ENCODE measurements around the gene MED27.

GRCh38 chr9:132019702-132020101 lies 60.0 kb downstream of the MED27 start:
- no peak for TF ChIP-seq CTCF (IDR thresholded peaks at IDR 0.05; ENCODE audit: borderline replicate concordance, extremely low read depth, low read length, poor library complexity, severe bottlenecking)
- TF ChIP-seq EZH2 (IDR thresholded peaks at IDR 0.05; ENCODE audit: borderline replicate concordance, low read depth, low read length, severe bottlenecking), result no peak

All from DND-41 (cell line).